Measurements from ENCODE around the gene DUSP22. TPM values are rescaled to one million over a fixed set of nuclear protein-coding genes. Genes with fewer than 3 reads are reported as not detected.

Gene DUSP22
- polyA plus RNA-seq, 3 donors, result 107 to 120 (median 117) TPM

DNA sequence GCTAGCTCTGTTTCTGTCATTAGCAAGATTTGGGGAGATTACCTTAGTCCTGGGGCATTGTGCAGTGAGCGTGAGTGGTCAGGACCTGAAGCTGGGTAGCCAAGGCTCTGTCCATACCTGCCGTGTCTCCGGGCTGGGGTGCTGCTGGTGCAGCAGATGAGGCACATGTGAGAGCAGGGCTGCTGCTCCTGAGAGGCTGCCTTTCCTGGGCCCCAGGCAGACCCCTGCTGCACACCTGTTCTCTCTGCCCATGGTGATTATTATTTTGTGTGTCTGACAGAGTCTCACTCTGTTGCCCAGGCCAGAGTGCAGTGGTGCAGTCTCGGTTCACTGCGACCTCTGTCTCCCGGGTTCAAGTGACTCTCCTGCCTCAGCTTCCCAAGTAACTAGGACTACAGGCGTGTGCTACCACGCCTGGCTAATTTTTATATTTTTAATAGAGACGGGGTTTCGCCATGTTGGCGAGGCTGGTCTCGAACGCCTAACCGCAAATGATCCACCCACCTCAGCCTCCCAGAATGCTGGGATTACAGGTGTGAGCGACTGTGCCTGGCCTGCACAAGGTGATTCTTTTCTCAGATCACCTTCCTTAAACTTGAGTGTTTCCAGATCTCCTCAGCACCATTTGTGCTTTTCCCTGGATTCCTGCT, 62.5 kb downstream of the DUSP22 start:
- 96% methylated on average over 13 of the region's 15 CpGs for WGBS (ENCODE audit: insufficient coverage)
- H3K4me3 Mint-ChIP-seq, result no peak overlapping the region
- DNase-seq, result no peak

DNA sequence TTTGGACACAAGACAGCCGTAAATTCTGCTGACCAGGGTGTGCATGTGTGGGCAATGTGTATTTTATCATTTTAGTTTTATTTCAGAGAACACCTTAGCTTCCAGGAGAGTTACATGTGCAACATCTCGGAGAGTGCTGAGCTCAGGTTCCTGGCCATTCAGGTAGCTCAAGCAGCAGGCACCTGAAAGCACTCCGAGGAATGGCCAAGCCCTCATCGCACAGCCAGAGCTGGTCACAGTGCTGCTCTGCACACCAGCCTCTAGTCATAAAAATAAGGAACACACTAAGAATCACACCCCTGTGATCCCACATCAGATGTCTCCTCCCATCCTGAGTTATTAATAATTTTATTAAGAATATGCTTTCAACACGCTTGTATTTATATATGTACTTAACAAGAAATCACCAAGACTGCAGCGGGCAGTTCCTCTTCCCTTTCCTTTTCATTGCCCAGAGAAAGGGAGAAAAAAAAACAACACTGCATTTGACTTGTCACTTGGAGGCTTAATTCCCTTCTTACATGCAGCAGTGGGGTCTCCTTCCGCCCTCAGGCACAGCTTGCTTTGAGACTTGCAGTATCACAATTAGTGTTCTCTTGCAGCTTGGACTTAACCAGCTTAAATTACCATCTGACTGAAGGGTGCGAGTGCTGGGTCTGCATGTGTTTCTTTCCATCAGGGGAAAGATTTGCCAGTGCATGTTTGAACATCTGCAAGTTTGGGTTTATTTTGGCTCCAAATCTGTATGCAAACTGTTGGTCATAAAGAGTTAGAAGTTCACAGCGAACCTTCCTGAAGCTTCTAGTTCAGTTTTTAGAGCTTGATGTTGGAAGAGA, 63.3 kb downstream of the DUSP22 start:
- Histone ChIP-seq H2AFZ (ENCODE audit: insufficient read depth, low read depth, low read length, poor library complexity, severe bottlenecking) (no peak overlapping the region), H3K4me1 (ENCODE audit: control insufficient read depth in 1 of 2, insufficient read depth in 2 of 2, low read length in 2 of 2) (peaks cover 25 to 33% of the 10 kb centered on the region in 2 donors), H3K4me2 (replicated peaks; ENCODE audit: extremely low read depth, low read length, poor library complexity, severe bottlenecking) (peak overlapping the region; percentile 1), H3K9me3 (replicated peaks in 1 of 2; ENCODE audit: control insufficient read depth in 1 of 2, insufficient read depth in 1 of 2, low read length in 2 of 2) (no peaks in the 10 kb centered on the region), H3K36me3 (replicated peaks in 1 of 2; ENCODE audit: control insufficient read depth in 1 of 2, insufficient read depth in 2 of 2, low read length in 2 of 2) (peaks cover 17 to 28% of the 10 kb centered on the region in 2 donors), H3K27ac (ENCODE audit: low read depth in 1 of 2, low read length in 2 of 2) (peak overlapping the region in 1 of 2 donors; percentile 34), H3K27me3 (ENCODE audit: control insufficient read depth in 2 of 2, insufficient read depth in 2 of 2, low read length in 2 of 2) (no peaks in the 10 kb centered on the region), H3K9ac (ENCODE audit: insufficient read depth, low read length, poor library complexity, severe bottlenecking) (no peak overlapping the region), H3K79me2 (ENCODE audit: insufficient read depth, low read length) (no peaks in the 10 kb centered on the region), H4K20me1 (ENCODE audit: insufficient read depth, low read length) (no peaks in the 10 kb centered on the region), H3K4me3 (replicated peaks in 1 of 3; ENCODE audit: low read depth in 2 of 3, low read length in 3 of 3) (no peak overlapping the region)
- DNase-seq, result no peak
- Mint-ChIP-seq H3K4me3 (no peak overlapping the region), H3K27me3 (ENCODE audit: low read depth in 3 of 3) (peaks cover 2 to 6% (median 2%) of the 10 kb centered on the region in 3 donors), H3K9me3 (peaks cover 0 to 22% (median 5%) of the 10 kb centered on the region in 7 donors), H3K36me3 (peaks cover 22 to 41% of the 10 kb centered on the region in 2 donors), H3K4me1 (peaks cover 25% of the 10 kb centered on the region), H3K27ac (peak overlapping the region in 4 of 7 donors; percentile 0 to 73 (median 38))
- intact Hi-C loops (cut with micrococcal nuclease), result no loop called here
- TF ChIP-seq, protein P1, sequence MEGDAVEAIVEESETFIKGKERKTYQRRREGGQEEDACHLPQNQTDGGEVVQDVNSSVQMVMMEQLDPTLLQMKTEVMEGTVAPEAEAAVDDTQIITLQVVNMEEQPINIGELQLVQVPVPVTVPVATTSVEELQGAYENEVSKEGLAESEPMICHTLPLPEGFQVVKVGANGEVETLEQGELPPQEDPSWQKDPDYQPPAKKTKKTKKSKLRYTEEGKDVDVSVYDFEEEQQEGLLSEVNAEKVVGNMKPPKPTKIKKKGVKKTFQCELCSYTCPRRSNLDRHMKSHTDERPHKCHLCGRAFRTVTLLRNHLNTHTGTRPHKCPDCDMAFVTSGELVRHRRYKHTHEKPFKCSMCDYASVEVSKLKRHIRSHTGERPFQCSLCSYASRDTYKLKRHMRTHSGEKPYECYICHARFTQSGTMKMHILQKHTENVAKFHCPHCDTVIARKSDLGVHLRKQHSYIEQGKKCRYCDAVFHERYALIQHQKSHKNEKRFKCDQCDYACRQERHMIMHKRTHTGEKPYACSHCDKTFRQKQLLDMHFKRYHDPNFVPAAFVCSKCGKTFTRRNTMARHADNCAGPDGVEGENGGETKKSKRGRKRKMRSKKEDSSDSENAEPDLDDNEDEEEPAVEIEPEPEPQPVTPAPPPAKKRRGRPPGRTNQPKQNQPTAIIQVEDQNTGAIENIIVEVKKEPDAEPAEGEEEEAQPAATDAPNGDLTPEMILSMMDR (IDR thresholded peaks at IDR 0.05), result no peak
- 80% methylated on average over 8 of the region's 9 CpGs for WGBS (ENCODE audit: insufficient coverage)

More for the DNA sequence above, 62.5 kb downstream of the DUSP22 start:
- H3K4me1 Mint-ChIP-seq, result peaks cover 25% of the 10 kb centered on the region
- H3K27ac Mint-ChIP-seq, result peak overlapping the region in 2 of 7 donors; percentile 15 to 73
- H3K9ac ChIP-seq (ENCODE audit: insufficient read depth, low read length, poor library complexity, severe bottlenecking), result no peak overlapping the region
- H2AFZ ChIP-seq (ENCODE audit: insufficient read depth, low read depth, low read length, poor library complexity, severe bottlenecking), result no peak overlapping the region
- H3K4me2 ChIP-seq (replicated peaks; ENCODE audit: extremely low read depth, low read length, poor library complexity, severe bottlenecking), result no peak overlapping the region
- peaks cover 2 to 6% (median 2%) of the 10 kb centered on the region in 3 donors for H3K27me3 Mint-ChIP-seq (ENCODE audit: low read depth in 3 of 3)
- peaks cover 21 to 36% of the 10 kb centered on the region in 2 donors for H3K36me3 ChIP-seq (replicated peaks in 1 of 2; ENCODE audit: control insufficient read depth in 1 of 2, insufficient read depth in 2 of 2, low read length in 2 of 2)
- H3K36me3 Mint-ChIP-seq, result peaks cover 30 to 49% of the 10 kb centered on the region in 2 donors
- H3K9me3 ChIP-seq (replicated peaks in 1 of 2; ENCODE audit: control insufficient read depth in 1 of 2, insufficient read depth in 1 of 2, low read length in 2 of 2), result no peaks in the 10 kb centered on the region
- no peaks in the 10 kb centered on the region for H3K27me3 ChIP-seq (ENCODE audit: control insufficient read depth in 2 of 2, insufficient read depth in 2 of 2, low read length in 2 of 2)
- no peaks in the 10 kb centered on the region for H3K79me2 ChIP-seq (ENCODE audit: insufficient read depth, low read length)
- no peak overlapping the region for H3K4me3 ChIP-seq (replicated peaks in 1 of 3; ENCODE audit: low read depth in 2 of 3, low read length in 3 of 3)
- H3K27ac ChIP-seq (ENCODE audit: low read depth in 1 of 2, low read length in 2 of 2), result no peak overlapping the region
- intact Hi-C loops (cut with micrococcal nuclease), result no loop called here
- TF ChIP-seq, protein P1 (IDR thresholded peaks at IDR 0.05), result no peak
- H4K20me1 ChIP-seq (ENCODE audit: insufficient read depth, low read length), result no peaks in the 10 kb centered on the region
- peaks cover 31 to 33% of the 10 kb centered on the region in 2 donors for H3K4me1 ChIP-seq (ENCODE audit: control insufficient read depth in 1 of 2, insufficient read depth in 2 of 2, low read length in 2 of 2)
- H3K9me3 Mint-ChIP-seq, result peaks cover 0 to 22% (median 5%) of the 10 kb centered on the region in 7 donors

Data from CD14-positive monocyte (primary cell).